Progenitor cell of endocrine pancreas (in vitro differentiated cells): ENCODE results near the gene KCNA2. TPM values are rescaled to one million over a fixed set of nuclear protein-coding genes. Genes with fewer than 3 reads are reported as not detected.

Experiments
- DNase-seq: peaks from one replicate; pipeline ENCODE4 v3.0.0; 2021; ENCODE audit warnings: low spot score; ENCODE audit not compliant: unreplicated experiment
- H3K27ac Mint-ChIP-seq: 2 replicates; pipeline ENCODE4 v1.8.0; 2021; ENCODE audit warnings: mild to moderate bottlenecking, moderate library complexity, mixed read lengths
- H3K27me3 Mint-ChIP-seq: 2 replicates; pipeline ENCODE4 v1.8.0; 2021; ENCODE audit warnings: mixed read lengths
- H3K36me3 Mint-ChIP-seq: 2 replicates; pipeline ENCODE4 v1.8.0; 2022; ENCODE audit warnings: mixed read lengths; ENCODE audit not compliant: insufficient read depth
- H3K4me1 Mint-ChIP-seq: 2 replicates; pipeline ENCODE4 v1.8.0; 2021; ENCODE audit warnings: low read depth, mixed read lengths
- H3K4me3 Mint-ChIP-seq: 2 replicates; pipeline ENCODE4 v1.8.0; 2021; ENCODE audit warnings: low read depth, mild to moderate bottlenecking, moderate library complexity, mixed read lengths
- H3K9me3 Mint-ChIP-seq: 2 replicates; pipeline ENCODE4 v1.8.0; 2021; ENCODE audit warnings: low read depth, mixed read lengths
- CTCF ChIP-seq: fragments of 200-600 bp; sonication (generic); IDR thresholded peaks from one replicate; pipeline ENCODE4 v1.5.0; 2021; ENCODE audit warnings: antibody characterized with exemption, mild to moderate bottlenecking; ENCODE audit not compliant: unreplicated experiment
- total RNA-seq: library from RNA; stranded (reverse); gene quantifications from 2 replicates; pipeline ENCODE4 v1.2.1, GENCODE V29; 2021

The KCNA2 gene
- total RNA-seq, 1 donor from 2014 or later = 0.05 TPM

GRCh38 chr1:110637475-110637874 lies 31.3 kb upstream of the KCNA2 start:
- H3K4me3 Mint-ChIP-seq = no peak overlapping the region
- no peaks in the 10 kb centered on the region for H3K36me3 Mint-ChIP-seq
- H3K9me3 Mint-ChIP-seq = no peaks in the 10 kb centered on the region
- no peaks in the 10 kb centered on the region for H3K4me1 Mint-ChIP-seq
- DNase-seq = no peak
- H3K27me3 Mint-ChIP-seq = peaks cover 44% of the 10 kb centered on the region
- TF ChIP-seq CTCF = no peak
- no peak overlapping the region for H3K27ac Mint-ChIP-seq

- H3K9me3 Mint-ChIP-seq = no peaks in the 10 kb centered on the region
- H3K36me3 Mint-ChIP-seq = no peaks in the 10 kb centered on the region
- no peak overlapping the region for H3K4me3 Mint-ChIP-seq
- H3K4me1 Mint-ChIP-seq = no peaks in the 10 kb centered on the region
- H3K27ac Mint-ChIP-seq = no peak overlapping the region
- peaks cover 42% of the 10 kb centered on the region for H3K27me3 Mint-ChIP-seq
- DNase-seq = no peak
- no peak for TF ChIP-seq CTCF
Observed at GRCh38 chr1:110636149-110636935, 30.2 kb upstream of the KCNA2 start.

- no peaks in the 10 kb centered on the region for H3K9me3 Mint-ChIP-seq
- H3K27ac Mint-ChIP-seq = no peak overlapping the region
- no peaks in the 10 kb centered on the region for H3K36me3 Mint-ChIP-seq
- peaks cover 40% of the 10 kb centered on the region for H3K27me3 Mint-ChIP-seq
- TF ChIP-seq CTCF = no peak
- H3K4me1 Mint-ChIP-seq = no peaks in the 10 kb centered on the region
- no peak for DNase-seq
- no peak overlapping the region for H3K4me3 Mint-ChIP-seq
Observed at GRCh38 chr1:110635434-110635833, 29.3 kb upstream of the KCNA2 start.

GRCh38 chr1:110634455-110635311 lies 28.5 kb upstream of the KCNA2 start:
- H3K36me3 Mint-ChIP-seq = no peaks in the 10 kb centered on the region
- no peak for TF ChIP-seq CTCF
- no peaks in the 10 kb centered on the region for H3K9me3 Mint-ChIP-seq
- no peak overlapping the region for H3K4me3 Mint-ChIP-seq
- no peaks in the 10 kb centered on the region for H3K4me1 Mint-ChIP-seq
- H3K27me3 Mint-ChIP-seq = peaks cover 34% of the 10 kb centered on the region
- H3K27ac Mint-ChIP-seq = no peak overlapping the region
- DNase-seq = no peak

- no peak for TF ChIP-seq CTCF
- H3K4me1 Mint-ChIP-seq = no peaks in the 10 kb centered on the region
- no peaks in the 10 kb centered on the region for H3K36me3 Mint-ChIP-seq
- H3K4me3 Mint-ChIP-seq = no peak overlapping the region
- DNase-seq = no peak
- peaks cover 34% of the 10 kb centered on the region for H3K27me3 Mint-ChIP-seq
- H3K9me3 Mint-ChIP-seq = no peaks in the 10 kb centered on the region
- H3K27ac Mint-ChIP-seq = no peak overlapping the region
Observed at GRCh38 chr1:110634086-110634454, 27.9 kb upstream of the KCNA2 start.
